ENCODE data around the gene MYRIP. TPM values are rescaled to one million over a fixed set of nuclear protein-coding genes. Genes with fewer than 3 reads are reported as not detected.

The MYRIP gene
- total RNA-seq, 4 donors from 2014 or later = 1.6 to 7.1 (median 3.6) TPM

DNA sequence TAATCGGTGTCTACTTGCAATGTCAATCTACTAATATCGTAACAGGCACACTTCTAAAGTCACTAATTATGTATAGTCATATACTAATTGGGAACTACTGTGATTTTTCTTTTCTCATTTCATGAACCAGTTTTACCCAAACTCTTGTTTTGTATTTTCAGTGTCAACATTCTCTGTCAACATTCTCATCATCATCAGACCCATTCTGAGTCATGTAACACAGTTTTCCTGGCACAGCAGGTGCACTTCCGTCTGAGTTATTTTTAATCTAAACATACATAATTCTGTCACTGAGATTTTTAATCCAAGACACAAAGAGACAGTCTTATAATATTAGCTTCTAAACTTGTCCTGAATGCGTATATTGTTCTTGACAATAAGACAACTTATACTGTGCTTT, 295.0 kb downstream of the MYRIP start:
- H3K9me3 ChIP-seq = no peaks in the 10 kb centered on the region
- whole genome bisulfite sequencing, 2 donors = 88 to 93% methylated on average over 4 of the region's 4 CpGs
- intact Hi-C loops (cut with DNase I) = no loop called here
- H3K36me3 ChIP-seq = no peaks in the 10 kb centered on the region
- TF ChIP-seq, protein P1, sequence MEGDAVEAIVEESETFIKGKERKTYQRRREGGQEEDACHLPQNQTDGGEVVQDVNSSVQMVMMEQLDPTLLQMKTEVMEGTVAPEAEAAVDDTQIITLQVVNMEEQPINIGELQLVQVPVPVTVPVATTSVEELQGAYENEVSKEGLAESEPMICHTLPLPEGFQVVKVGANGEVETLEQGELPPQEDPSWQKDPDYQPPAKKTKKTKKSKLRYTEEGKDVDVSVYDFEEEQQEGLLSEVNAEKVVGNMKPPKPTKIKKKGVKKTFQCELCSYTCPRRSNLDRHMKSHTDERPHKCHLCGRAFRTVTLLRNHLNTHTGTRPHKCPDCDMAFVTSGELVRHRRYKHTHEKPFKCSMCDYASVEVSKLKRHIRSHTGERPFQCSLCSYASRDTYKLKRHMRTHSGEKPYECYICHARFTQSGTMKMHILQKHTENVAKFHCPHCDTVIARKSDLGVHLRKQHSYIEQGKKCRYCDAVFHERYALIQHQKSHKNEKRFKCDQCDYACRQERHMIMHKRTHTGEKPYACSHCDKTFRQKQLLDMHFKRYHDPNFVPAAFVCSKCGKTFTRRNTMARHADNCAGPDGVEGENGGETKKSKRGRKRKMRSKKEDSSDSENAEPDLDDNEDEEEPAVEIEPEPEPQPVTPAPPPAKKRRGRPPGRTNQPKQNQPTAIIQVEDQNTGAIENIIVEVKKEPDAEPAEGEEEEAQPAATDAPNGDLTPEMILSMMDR (IDR thresholded peaks at IDR 0.05) = no peak
- no peak for TF ChIP-seq POLR2A (IDR thresholded peaks at IDR 0.05)
- no peak overlapping the region for H3K4me3 ChIP-seq (replicated peaks in 1 of 3)
- no peaks in the 10 kb centered on the region for H3K27me3 ChIP-seq
- H3K27ac ChIP-seq = no peak overlapping the region
- DNase-seq = no peak
- H3K4me1 ChIP-seq = no peaks in the 10 kb centered on the region

DNA sequence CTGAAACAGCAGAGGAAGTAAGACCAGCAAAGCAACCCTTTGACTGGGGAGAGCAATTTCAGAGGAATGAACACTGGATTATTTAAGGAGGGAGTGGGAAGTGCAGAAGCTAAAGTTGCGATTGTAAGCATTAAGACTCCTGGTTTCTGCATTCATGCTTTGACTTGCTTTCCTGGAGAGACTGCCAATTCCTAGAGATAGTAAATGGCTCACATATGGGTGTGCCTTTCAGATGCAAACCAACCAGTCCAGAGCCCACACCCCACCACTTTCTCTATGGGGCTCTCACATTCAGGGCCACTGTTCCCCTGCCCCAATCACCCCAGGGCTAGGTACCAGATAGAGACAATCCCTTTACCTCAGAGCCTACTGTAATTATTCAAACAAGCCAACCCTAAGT, 299.2 kb downstream of the MYRIP start:
- no peaks in the 10 kb centered on the region for H3K4me1 ChIP-seq
- 89 to 91% methylated on average over 1 of the region's 1 CpG for WGBS, 2 donors
- no peak overlapping the region for H3K4me3 ChIP-seq (replicated peaks in 1 of 3)
- H3K27ac ChIP-seq = no peak overlapping the region
- intact Hi-C loops (cut with DNase I) = no loop called here
- no peaks in the 10 kb centered on the region for H3K36me3 ChIP-seq
- no peak for TF ChIP-seq POLR2A (IDR thresholded peaks at IDR 0.05)
- TF ChIP-seq, protein P1 (IDR thresholded peaks at IDR 0.05) = no peak
- no peaks in the 10 kb centered on the region for H3K27me3 ChIP-seq
- H3K9me3 ChIP-seq = no peaks in the 10 kb centered on the region
- DNase-seq = no peak

DNA sequence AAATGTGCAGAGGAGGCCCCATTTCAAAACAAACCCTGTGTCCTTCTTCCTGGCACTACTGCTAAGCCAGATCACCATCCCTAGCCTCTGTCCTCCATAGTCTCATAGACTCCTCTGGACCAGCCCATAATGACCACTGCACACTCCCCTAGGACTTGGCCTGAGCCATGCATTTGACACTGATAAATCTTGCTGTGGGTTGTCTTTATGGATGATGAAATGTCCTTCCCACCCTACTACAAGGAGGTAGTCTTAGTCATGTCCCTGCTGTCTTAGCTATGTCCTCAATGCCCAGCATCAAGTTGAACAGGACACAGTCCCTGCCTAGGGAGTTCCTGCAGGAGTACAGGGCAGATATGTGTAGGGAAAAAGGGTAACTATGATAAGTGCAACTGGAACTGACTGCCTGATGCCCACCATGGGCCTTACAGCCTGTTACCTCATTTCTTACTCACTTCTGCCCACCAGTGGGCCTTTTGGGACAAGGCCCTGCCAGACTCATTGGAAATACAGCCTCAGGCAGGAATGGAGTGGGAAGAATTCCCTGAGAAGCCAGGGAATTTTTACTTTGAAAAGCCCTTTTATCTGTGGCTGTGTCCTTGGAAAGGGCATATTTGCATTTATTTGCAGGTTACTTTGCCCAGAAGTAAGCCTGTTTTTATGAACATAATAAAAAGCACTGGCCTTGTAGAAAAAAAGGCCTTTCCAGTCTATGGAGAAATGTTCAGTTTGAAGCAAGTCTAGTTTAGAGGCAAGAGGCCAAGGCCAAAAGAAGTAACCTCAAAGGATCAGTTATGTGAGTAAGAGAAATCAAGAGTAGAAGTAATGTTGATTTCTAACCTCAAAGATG, 300.5 kb downstream of the MYRIP start:
- peak in 1 of 2 donors; percentile 10 for DNase-seq
- no peaks in the 10 kb centered on the region for H3K4me1 ChIP-seq

DNA sequence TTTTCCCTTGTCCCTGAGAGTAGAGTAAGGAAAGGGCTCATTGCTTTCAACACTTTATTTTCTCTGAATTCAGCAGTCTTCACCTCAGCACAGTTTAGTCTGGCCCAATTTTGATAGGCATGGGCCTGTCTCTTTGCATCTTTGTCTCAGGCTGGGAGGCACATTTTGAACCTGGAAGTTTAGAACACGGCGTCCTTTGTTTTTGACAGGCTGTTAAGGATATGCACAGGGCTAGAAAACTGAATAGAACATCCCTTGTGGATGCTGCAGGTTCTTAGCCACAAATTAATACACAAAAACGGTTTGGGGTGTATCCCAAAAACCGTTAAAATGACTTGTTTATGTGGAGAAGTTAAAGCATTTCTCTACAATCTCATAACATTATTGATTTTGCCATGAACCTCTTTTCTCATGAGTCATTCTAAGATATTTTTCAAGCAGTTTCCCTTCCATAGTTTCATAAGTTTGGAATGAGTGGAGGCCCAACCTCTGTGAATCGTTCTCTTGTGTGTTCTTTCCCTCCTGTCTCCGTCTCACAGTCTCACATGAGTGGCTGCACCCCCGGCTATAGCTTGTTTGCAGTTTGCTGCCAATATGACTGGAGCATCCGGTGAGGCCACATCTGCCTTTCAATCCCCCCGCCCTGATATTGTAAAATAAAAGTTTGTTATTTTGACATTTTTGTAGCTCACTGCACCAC, 307.2 kb downstream of the MYRIP start:
- Histone ChIP-seq H3K4me1 (peaks cover 8 to 11% of the 10 kb centered on the region in 2 donors), H3K4me3 (replicated peaks in 1 of 3) (no peak overlapping the region), H3K36me3 (no peaks in the 10 kb centered on the region), H3K27ac (no peak overlapping the region), H3K9me3 (no peaks in the 10 kb centered on the region), H3K27me3 (no peaks in the 10 kb centered on the region)
- intact Hi-C loops (cut with DNase I) = no loop called here
- WGBS, 2 donors = 66 to 72% methylated on average over 9 of the region's 9 CpGs
- no peak for DNase-seq
- TF ChIP-seq, protein P1 (IDR thresholded peaks at IDR 0.05) = no peak
- no peak for TF ChIP-seq POLR2A (IDR thresholded peaks at IDR 0.05)

More for the DNA sequence above, 300.5 kb downstream of the MYRIP start:
- Histone ChIP-seq H3K27ac (no peak overlapping the region), H3K27me3 (no peaks in the 10 kb centered on the region), H3K36me3 (no peaks in the 10 kb centered on the region), H3K4me3 (replicated peaks in 1 of 3) (no peak overlapping the region), H3K9me3 (no peaks in the 10 kb centered on the region)
- intact Hi-C loops (cut with DNase I) = no loop called here
- TF ChIP-seq POLR2A (IDR thresholded peaks at IDR 0.05) = no peak
- TF ChIP-seq, protein P1 (IDR thresholded peaks at IDR 0.05) = peak in 2 of 6 experiments; percentile 10 to 34

DNA sequence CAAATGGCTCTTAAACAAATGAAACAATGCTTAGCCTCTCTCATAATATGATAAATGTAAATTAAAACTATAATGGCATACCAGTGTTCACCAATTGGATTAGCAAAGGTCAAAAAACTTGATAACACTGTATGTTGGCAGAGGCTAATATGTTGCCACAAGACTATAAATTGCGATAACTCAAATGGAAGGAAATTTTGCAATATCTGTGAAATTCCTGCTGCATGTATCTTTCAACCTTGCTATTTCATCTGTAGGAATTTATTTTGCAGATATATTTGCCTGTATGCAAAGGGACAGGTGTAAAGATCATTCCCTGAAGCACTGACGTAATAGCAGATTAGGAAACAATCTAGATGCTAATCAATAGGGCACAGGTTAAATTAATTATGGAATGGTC, 308.7 kb downstream of the MYRIP start:
- TF ChIP-seq, protein P1 (IDR thresholded peaks at IDR 0.05) = no peak
- no peak for TF ChIP-seq POLR2A (IDR thresholded peaks at IDR 0.05)
- Histone ChIP-seq H3K27me3 (no peaks in the 10 kb centered on the region), H3K4me3 (replicated peaks in 1 of 3) (no peak overlapping the region), H3K9me3 (no peaks in the 10 kb centered on the region), H3K36me3 (no peaks in the 10 kb centered on the region), H3K4me1 (peaks cover 8 to 11% of the 10 kb centered on the region in 2 donors), H3K27ac (no peak overlapping the region)
- 49 to 79% methylated on average over 2 of the region's 2 CpGs for WGBS, 2 donors
- DNase-seq = no peak
- intact Hi-C loops (cut with DNase I) = no loop called here

All from thyroid gland (tissue), 4 donors.